Fibroblast of peridontal ligament (primary cell): ENCODE data around the gene PI16.
A peak's percentile ranks its signal among the peaks of the same experiment; 100 is the strongest.

Source experiments
- DNase-seq: peaks from one replicate; pipeline ENCODE4 v3.0.0-alpha.2; 2010; ENCODE audit errors: extremely low read depth

Gene PI16

DNA sequence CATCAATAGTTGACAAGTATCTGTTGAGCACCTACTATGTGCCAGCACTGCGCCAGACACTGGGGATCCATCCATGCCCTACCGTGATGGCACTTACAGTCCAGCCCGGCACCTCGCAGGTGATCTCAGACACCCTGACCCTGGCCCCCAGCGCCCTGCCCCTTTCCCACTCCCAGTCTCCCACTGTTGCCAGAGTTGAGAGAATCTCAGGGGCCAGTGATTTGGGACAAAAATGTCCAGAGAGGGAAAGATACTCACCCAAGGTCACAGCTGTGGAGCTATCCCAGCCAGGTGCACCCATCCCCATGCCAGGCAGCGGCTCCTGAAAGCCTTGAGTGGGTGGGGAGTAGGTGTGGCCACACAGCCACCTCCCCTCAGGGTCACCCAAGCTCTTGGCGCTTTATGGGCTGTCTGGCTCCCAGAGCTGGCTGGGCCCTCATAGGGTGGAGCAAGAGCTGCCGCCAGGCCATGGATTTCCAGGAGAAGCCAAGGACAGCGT is 3.3 kb downstream of the PI16 start:
- DNase-seq: no peak

DNA sequence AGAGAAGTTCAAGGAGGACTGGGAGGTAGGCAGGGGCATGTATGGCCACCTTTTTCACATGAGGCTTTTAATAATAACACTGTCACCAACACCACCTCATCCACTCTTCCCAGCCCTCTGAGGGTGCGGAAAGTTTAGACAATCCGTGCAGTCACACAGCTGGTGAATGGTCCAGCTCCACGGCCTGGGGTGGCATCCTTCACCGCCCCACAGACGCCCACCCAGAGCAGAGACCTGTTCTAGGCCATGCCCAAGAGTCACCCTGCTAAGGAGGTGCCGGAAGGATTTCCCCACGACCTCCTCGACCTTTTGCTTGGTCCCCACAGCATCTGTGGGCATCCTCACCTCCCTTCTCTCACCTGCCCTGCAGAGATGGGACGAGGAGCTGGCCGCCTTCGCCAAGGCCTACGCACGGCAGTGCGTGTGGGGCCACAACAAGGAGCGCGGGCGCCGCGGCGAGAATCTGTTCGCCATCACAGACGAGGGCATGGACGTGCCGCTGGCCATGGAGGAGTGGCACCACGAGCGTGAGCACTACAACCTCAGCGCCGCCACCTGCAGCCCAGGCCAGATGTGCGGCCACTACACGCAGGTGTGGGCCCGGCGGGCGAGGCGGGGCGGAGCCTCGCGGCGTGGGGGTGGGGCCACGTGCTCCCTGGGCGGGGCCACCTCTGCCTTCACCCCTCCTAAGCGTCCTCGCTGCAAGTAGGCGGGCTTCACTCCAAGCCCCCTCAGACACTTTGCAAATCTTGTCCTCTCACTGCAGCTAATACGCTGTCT is 4.4 kb downstream of the PI16 start:
- no peak for DNase-seq

DNA sequence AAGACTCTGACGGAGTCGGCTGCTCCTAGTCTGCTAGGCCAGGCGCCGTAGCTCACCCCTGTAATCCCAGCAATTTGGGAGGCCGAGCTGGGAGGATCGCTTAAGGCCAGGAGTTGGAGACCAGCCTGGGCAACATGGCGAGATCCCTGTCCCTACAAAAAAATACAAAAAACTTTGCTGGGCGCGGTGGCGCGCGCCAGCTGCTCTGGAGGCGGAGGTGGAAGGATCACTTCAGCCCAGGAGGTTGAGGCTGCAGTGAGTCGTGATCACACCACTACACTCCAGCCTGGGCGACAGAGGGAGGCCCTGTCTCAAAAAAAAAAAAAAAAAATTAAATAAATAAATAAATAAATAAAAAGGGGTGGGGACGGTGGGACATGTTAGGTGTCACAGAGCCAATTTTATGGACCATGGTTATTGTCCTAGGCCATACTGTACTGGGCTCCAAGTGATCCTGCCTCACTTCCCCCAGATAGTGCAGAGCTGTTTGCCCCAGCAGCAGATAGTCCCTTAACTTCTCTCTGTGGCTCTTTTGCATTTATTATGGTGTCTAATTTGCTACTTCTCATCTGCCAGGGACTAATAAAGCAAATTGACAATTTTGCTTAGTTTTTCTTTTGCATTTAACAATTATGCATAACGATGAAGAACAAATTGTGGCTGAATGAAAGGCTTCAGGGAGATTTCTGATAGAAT is 5.2 kb downstream of the PI16 start:
- no peak for DNase-seq

DNA sequence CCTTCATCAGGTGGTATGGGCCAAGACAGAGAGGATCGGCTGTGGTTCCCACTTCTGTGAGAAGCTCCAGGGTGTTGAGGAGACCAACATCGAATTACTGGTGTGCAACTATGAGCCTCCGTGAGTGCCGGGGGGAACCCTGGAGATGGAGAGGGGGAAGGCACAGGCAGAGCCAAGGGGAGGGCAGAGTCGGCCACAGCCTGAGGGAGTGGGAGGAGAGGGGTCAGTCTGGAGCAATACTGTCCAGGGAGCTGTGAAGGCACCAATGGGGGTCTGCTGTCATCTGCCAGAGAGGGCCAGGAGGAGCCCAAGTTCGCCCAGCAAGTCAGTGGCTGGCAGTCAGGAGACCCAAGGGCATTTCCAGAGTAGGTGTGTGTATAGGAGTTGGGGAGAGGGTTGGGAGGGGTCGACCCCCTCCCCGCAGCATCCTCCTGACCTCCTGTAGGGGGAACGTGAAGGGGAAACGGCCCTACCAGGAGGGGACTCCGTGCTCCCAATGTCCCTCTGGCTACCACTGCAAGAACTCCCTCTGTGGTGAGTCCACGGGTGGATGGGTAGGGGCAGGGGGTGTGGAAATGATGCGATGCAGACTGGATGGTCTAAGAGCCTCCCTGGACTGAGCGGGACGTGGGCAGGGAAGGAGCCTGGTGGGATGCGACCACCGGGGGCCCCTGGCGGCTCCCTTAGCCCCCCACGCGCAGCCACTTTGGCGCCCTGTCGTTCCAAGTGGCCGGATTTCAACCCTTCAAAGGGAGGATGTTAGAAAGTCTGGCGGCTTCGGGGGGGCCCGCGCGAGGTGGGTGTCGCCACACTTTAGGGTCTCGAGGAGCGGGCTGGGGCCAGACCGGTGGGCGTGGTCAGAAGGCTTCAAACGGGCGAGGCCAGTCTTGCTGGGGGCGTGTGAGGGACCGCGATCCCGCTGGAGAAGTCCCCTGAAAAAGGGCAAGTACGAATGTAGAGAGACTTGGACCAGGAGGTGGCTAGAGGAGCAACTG is 7.2 kb downstream of the PI16 start:
- no peak for DNase-seq

DNA sequence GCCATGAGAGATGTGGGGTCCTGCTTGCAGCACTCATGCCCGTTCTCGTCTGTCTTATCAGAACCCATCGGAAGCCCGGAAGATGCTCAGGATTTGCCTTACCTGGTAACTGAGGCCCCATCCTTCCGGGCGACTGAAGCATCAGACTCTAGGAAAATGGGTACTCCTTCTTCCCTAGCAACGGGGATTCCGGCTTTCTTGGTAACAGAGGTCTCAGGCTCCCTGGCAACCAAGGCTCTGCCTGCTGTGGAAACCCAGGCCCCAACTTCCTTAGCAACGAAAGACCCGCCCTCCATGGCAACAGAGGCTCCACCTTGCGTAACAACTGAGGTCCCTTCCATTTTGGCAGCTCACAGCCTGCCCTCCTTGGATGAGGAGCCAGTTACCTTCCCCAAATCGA is 8.3 kb downstream of the PI16 start:
- peak; percentile 23 for DNase-seq

DNA sequence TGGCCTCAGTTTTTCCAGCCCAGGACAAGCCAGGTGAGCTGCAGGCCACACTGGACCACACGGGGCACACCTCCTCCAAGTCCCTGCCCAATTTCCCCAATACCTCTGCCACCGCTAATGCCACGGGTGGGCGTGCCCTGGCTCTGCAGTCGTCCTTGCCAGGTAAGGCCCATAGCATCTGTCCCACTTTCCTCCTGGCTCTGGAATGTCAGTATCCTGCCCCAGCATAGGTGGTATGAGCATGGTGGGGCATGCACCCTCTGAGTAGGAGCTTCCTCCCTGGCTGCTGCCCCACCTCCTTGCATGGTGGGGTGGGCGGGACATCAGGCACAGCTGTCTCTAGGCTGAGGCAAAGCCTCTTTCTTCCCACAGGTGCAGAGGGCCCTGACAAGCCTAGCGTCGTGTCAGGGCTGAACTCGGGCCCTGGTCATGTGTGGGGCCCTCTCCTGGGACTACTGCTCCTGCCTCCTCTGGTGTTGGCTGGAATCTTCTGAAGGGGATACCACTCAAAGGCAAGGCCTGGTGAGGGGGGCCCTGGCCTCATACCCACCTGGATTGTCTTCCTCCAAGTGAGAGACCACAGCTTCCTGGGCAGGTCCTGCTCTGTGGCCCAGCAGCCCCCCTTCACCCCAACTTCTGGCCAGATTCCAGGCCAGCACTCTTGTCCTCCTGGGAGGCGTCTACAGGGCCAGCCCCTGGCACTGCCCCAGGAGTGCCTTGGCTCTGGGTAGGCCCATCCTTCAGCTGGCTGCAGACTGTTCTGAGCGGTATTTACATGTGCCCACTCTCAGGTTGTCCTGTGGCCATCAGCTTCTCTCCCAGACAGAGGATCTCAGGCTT is 9.1 kb downstream of the PI16 start:
- DNase-seq: no peak

DNA sequence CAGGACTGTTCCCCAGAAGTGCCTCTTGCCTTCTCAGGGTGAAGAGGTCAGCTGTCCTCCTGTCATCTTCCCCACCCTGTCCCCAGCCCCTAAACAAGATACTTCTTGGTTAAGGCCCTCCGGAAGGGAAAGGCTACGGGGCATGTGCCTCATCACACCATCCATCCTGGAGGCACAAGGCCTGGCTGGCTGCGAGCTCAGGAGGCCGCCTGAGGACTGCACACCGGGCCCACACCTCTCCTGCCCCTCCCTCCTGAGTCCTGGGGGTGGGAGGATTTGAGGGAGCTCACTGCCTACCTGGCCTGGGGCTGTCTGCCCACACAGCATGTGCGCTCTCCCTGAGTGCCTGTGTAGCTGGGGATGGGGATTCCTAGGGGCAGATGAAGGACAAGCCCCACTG is 9.8 kb downstream of the PI16 start:
- DNase-seq: no peak

DNA sequence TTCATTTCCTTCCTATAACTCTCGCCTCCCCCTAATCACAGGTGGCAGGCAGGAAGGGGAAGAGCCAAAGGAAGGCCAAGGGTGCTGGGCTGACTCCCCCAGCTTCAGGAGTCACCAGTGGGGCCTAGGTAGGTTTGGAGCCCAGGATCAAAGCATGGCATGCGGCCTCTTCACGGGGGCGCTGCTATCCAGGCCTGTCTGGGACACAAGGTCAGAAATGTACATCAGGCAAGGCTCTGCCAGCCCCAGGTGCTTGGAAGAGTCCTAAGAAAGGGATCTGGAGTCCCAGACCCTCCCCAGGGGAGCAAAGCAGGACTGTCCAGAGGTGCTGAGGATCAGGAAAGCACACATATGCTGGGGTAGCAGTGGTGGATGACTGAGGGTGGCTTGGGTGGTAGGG is 10.4 kb downstream of the PI16 start:
- DNase-seq: no peak

DNA sequence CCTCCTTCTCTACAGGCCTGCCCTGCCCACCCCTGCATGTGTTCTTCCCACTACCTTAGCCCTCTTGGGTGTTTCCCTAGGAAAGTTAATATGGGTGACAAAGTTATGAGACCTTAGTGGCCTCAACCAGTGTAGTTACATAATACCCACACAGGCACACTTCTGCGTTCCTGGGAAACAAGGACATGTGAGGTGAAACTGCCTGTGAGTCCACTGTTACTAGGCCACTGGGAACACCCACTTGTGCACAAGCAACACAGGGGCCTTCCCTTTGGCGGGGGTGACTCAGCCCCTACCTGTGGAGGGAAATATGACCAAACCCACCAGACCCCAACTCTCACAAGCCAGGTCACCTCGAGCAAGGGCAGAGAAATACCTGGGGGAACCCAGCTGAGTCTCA is 12.8 kb downstream of the PI16 start:
- DNase-seq: no peak

DNA sequence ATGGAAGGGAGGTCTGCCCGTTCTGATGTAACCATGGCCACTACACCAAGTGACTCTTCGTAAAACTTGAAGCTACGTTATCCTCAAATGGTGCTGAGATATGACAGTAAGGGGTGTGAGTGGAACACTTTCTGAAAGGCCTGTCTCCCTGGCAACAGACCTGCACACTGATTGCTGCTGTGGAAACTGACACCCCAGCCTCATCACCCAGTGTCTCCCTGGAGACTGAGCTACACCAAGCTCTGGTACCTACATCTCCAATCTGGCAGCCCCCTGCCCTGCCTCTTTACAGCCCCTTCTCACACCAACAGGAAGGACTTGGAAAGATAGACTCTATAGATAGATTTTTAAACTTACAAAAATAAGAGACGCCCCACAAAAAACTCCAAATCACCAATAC is 13.2 kb downstream of the PI16 start:
- no peak for DNase-seq

DNA sequence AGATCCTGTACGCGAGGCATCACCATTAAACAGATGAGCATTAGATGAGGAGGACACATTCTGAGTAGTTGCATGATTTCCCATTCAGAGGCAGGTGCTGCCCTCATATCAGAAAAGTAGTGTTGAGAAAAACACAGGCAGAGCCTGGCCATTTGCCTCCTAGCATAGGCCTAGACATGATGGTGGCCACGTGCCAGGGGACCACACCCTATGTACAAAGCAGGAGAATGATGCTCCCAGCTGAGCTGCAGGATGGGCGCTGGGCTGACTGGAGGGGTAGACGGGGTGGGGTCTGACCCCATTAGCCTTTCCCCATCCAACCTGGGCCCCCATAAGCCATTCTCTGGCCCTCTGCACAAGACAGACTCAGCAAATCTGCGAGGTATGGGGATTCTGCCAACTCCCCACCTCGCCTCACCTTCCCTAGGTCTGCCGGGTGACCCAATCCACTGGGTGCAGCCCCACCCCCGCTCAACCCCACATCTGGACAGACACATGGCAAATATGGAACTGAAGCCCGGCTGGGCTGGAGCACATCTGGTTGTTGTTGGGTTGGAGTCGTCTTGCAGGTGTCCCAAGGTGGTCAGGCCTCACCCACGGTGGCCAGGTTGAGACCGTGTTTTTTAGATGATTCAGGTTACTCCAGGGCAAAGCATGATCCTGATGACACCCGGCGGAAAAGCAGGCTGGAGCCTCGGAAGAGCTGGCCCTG is 13.9 kb downstream of the PI16 start:
- DNase-seq: no peak

DNA sequence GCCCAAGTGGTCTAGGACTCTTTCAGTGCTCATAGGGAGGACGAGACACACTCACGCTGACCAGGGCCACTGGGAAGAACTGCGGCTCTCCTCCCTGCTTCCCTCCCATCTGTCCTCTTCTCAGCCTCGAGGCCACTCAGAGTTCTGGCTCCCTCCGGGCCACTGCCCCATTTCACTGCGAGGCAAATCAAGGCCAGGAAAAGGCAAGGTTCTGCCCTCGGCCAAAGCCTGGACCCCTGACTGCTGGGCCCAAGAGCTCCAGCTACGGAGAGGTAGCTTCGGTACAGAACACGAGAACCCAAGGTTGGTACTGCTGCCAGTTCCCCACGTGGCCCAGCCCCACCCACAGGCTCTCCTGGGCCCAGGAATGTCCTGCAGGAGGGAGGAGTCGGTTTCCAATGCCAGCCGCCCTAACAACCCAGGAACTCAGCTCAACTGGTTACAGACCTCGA is 14.7 kb downstream of the PI16 start:
- no peak for DNase-seq

DNA sequence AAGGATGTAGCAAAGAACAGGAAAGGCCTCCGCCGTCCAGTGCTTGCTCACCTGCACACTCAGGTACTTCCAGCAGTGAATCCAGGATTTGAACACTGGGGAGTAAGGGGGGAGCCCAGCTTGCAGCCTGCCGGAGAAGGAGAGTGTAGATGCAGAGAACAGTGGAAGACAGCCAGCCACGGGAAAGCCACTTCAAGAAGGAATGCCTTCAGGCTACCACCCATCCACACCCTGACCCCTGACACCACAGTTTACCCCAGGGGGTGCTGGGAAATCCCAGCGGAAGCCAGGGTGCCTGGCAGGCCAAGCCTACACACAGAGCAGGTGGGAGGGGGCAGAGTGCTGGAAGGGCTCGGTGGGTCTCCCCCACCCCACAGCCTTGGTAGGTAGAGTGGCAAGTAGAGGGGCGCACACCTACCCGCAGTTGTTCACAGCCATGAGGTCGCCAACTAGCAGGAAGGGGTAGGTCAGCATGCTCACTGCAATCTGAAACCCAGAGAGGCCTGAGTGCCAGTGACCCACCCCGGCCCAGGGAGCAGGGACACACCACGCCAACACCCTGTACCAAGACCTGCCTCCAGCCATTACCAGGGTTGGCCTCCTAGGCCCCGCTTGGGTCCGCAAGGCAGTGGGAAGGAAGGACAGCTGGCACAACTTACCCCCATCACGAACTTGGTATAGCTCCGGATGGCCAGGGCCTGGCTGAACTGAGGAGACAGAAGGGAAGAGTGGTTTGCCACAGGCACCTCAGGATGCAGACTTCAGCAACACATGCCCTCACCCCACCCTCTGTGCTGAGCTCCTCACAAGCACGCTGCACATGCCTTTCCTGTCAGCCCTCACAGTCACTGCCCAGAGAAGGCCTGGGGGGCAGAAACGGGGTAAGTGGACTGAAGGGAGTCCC is 15.7 kb downstream of the PI16 start:
- DNase-seq: no peak

DNA sequence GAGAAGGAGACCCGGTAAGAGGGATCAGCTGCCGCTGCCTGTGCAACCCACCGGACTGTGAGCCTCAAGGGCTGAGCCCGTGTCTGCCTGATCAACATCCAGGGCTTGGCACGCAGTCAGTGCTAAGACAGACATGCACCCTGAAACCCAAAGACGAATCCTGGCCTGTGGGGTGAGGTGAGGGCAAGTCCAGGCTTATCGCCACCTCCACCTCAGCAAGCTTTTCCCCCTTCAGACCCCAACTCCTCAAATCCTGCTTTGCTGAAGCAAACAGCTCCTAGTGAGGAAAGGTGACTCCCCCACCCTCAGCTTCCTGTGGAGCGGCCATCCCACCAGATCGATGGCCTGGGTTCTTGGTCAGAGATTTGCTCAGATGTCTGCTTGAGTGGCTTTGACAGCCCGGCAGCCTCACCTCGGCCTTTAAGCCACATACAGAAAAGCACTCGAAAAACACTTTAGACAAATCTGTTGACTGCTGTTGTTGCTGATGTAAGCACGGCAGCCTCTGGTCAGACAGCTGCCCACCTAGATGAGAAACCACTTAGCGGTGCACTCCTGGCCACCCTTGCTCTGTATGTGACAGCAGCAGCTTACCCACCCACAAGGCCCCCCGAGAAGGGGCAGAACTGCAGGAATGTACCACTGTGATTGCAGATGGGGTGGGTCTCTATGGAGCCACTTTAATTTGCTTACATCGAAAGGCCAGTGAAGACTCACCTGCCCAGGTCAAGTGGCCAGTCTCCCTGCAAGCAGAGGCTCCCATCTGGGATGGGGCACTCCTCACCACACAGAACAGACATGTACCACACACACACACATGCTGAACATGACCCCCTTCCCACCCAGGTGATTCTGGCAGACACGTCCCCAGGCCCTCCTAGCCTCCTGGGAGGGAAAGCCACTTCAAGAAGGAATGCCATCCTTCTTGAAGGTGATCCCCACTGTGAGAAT is 16.6 kb downstream of the PI16 start:
- DNase-seq: no peak

DNA sequence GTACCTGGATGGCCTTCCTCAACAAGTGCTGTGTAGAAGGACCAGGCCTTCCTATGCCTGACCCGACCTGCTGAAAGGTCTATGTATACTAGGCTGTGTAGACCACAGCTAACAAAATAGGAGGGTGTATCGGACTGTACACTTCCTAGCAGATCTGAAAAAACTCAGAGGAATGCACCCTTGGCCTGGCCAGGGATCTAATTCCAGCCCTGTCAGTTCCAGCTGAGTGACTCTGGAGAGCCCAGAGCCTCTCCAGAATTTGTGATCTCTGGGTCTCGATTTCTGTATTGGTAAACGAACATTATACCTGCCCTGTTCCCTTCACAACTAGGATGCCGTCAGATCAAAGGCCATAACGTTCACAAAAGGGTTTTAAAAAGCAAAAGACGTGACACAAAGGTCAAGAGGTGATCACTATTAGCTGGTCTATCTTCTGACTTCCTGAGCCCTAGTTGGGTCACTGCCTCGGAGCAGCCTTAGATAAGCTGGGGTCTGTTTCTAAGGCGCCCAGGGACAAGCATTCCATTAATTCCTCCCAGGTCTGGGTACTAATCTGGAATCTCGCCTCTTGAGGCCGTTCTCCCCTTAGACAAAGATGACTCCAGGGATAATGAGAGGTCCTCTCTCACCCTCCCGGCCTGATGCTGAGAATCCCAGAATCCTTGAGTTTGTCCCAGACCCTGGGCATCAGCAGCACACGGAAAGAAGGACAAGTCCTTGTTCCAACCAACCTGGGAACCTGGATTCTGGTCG is 17.6 kb downstream of the PI16 start:
- DNase-seq: no peak

DNA sequence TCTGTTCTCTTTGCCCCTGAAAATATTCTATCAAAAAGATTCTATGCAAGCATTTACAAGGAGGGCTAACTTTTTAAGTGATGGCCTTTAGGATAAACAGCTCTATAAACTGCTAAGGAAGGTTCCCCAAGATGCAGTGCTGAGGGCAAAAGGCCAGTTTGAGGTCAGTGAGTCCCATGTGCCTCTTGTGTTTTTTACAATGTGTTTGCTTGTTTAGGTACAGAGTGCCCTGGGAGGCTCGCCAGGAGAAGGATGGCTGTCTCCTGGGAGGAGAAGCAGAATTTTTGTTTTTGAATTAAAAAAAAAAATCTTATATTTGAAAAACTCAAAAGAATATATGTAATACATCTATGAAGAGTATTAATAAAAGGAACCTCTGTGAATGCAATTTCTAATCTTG is 18.7 kb downstream of the PI16 start:
- DNase-seq: no peak

DNA sequence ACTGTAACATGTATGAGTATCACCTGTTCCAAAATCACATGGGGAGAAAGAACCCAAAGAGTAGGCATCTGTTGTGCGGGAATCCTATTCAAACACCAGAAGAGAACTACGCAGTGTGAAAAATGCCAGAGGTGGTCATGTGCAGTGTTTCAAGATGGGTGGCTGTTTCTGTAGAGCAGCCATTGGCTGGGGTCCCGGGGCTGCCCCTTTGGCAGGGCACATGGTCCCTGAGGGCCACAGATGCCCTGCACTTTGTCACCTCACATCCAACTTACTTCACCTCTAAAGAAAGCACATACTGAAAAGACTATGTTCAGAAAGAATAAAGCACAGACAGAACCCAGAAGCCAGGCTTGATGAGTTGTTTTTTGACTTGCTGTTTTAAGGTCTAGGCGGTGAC is 19.1 kb downstream of the PI16 start:
- no peak for DNase-seq
